Trophoblast cell (in vitro differentiated cells and primary cell): ENCODE results near the gene EGFR.

Experiments used
- DNase-seq, 2 donors: peaks; one replicate each; pipeline ENCODE4 v3.0.0-alpha.2; 2016
- H2AFZ ChIP-seq: 2 replicates; pipeline ENCODE4 v1.6.1; 2013; ENCODE audit warnings: low read length, moderate library complexity, mild to moderate bottlenecking; ENCODE audit not compliant: insufficient read depth, poor library complexity
- H2AK5ac ChIP-seq: 2 replicates; pipeline ENCODE4 v1.6.1; 2013; ENCODE audit warnings: mild to moderate bottlenecking, low read length
- H2BK120ac ChIP-seq: 2 replicates; pipeline ENCODE4 v1.6.1; 2013; ENCODE audit warnings: low read length, mild to moderate bottlenecking, moderate library complexity; ENCODE audit not compliant: insufficient read depth, poor library complexity
- H2BK12ac ChIP-seq: 2 replicates; pipeline ENCODE4 v1.6.1; 2013; ENCODE audit warnings: mild to moderate bottlenecking, low read length, moderate library complexity
- H2BK5ac ChIP-seq: 2 replicates; pipeline ENCODE4 v1.6.1; 2013; ENCODE audit warnings: low read length, low read depth, moderate library complexity, mild to moderate bottlenecking; ENCODE audit not compliant: poor library complexity
- H3K14ac ChIP-seq: 2 replicates; pipeline ENCODE4 v1.6.1; 2013; ENCODE audit warnings: mild to moderate bottlenecking, low read length
- H3K18ac ChIP-seq: 2 replicates; pipeline ENCODE4 v1.6.1; 2013; ENCODE audit warnings: mild to moderate bottlenecking, low read length
- H3K23ac ChIP-seq: 2 replicates; pipeline ENCODE4 v1.6.1; 2013; ENCODE audit warnings: low read length
- H3K27ac ChIP-seq: 2 replicates; pipeline ENCODE4 v1.5.1; 2013; ENCODE audit warnings: low read depth, mild to moderate bottlenecking, inconsistent platforms, low read length, moderate library complexity
- H3K27me3 ChIP-seq: 2 replicates; pipeline ENCODE4 v1.6.1; 2013; ENCODE audit warnings: inconsistent platforms, mild to moderate bottlenecking, low read length, moderate library complexity; ENCODE audit not compliant: insufficient read depth
- H3K36me3 ChIP-seq, 2 experiments: 1 replicate in 1 of 2; 2 replicates in 1 of 2; pipeline ENCODE4 v1.6.1; 2013; ENCODE audit warnings: low read length in 2 of 2, mild to moderate bottlenecking in 2 of 2, moderate library complexity in 1 of 2; ENCODE audit not compliant: insufficient read depth in 2 of 2, control insufficient read depth in 1 of 2
- H3K4ac ChIP-seq: 2 replicates; pipeline ENCODE4 v1.6.1; 2013; ENCODE audit warnings: low read depth, mild to moderate bottlenecking, low read length, moderate library complexity
- H3K4me1 ChIP-seq, 2 experiments: 1 replicate in 1 of 2; 2 replicates in 1 of 2; pipeline ENCODE4 v1.6.1; 2013; ENCODE audit warnings: low read length in 2 of 2, mild to moderate bottlenecking in 2 of 2, moderate library complexity in 1 of 2; ENCODE audit not compliant: insufficient read depth in 2 of 2, control insufficient read depth in 1 of 2
- H3K4me2 ChIP-seq: 2 replicates; pipeline ENCODE4 v1.6.1; 2013; ENCODE audit warnings: inconsistent platforms, mild to moderate bottlenecking, low read length, moderate library complexity
- H3K4me3 ChIP-seq: 2 replicates; pipeline ENCODE4 v1.5.1; 2013; ENCODE audit warnings: mild to moderate bottlenecking, low read depth, low read length, inconsistent platforms
- H3K79me1 ChIP-seq: one replicate; pipeline ENCODE4 v1.6.1; 2013; ENCODE audit warnings: low read length
- H3K79me2 ChIP-seq: 2 replicates; pipeline ENCODE4 v1.6.1; 2013; ENCODE audit warnings: low read length, mild to moderate bottlenecking; ENCODE audit not compliant: control insufficient read depth, insufficient read depth, poor library complexity
- H3K9ac ChIP-seq: 2 replicates; pipeline ENCODE4 v1.6.1; 2013; ENCODE audit warnings: mild to moderate bottlenecking, low read length
- H3K9me3 ChIP-seq: 2 replicates; pipeline ENCODE4 v1.6.1; 2013; ENCODE audit warnings: low read depth, mild to moderate bottlenecking, control low read depth, inconsistent platforms, low read length; ENCODE audit not compliant: insufficient read depth
- H4K12ac ChIP-seq: 2 replicates; pipeline ENCODE4 v1.6.1; 2013; ENCODE audit warnings: low read depth, mild to moderate bottlenecking, low read length, moderate library complexity
- H4K8ac ChIP-seq: 2 replicates; pipeline ENCODE4 v1.6.1; 2013; ENCODE audit warnings: low read depth, mild to moderate bottlenecking, low read length, moderate library complexity
- H4K91ac ChIP-seq: one replicate; pipeline ENCODE4 v1.6.1; 2013; ENCODE audit warnings: low read depth, mild to moderate bottlenecking, low read length, moderate library complexity
- WGBS: extraction: QIAGEN DNeasy Blood & Tissue Kit; methylation state at CpG from one replicate; pipeline ENCODE4 v1.1.7; 2013; ENCODE audit warnings: missing lambda C conversion rate; ENCODE audit not compliant: insufficient read length, insufficient coverage; ENCODE audit errors: extremely low coverage; 5-methylcytosine and 5-hydroxymethylcytosine counted together

The EGFR gene

GRCh38 chr7:55053651-55054571 lies 35.1 kb downstream of the EGFR start:
- no CpG with 5 or more reads among the region's 26 CpGs for WGBS
- Histone ChIP-seq H4K12ac (no peak overlapping the region), H3K27me3 (no peaks in the 10 kb centered on the region), H3K36me3 (no peaks in the 10 kb centered on the region), H3K79me2 (no peaks in the 10 kb centered on the region), H2BK12ac (peak overlapping the region; percentile 12), H2BK120ac (peak overlapping the region; percentile 4), H3K9ac (no peak overlapping the region), H3K14ac (peak overlapping the region; percentile 55), H3K27ac (peak overlapping the region; percentile 20), H2BK5ac (peak overlapping the region; percentile 36), H3K18ac (peak overlapping the region; percentile 29), H2AK5ac (no peak overlapping the region), H4K91ac (peak overlapping the region; percentile 15), H3K79me1 (peaks cover 17% of the 10 kb centered on the region), H3K4me2 (no peak overlapping the region), H2AFZ (no peak overlapping the region), H3K4me1 (peaks cover 16 to 21% of the 10 kb centered on the region in 2 experiments), H4K8ac (peak overlapping the region; percentile 42), H3K4me3 (no peak overlapping the region), H3K23ac (no peak overlapping the region), H3K9me3 (peaks cover 4% of the 10 kb centered on the region), H3K4ac (no peak overlapping the region)
- peak; percentile 87 to 95 for DNase-seq

GRCh38 chr7:55054758-55055157 lies 35.9 kb downstream of the EGFR start:
- Histone ChIP-seq H3K27me3 (no peaks in the 10 kb centered on the region), H4K91ac (no peak overlapping the region), H2AK5ac (no peak overlapping the region), H3K4ac (no peak overlapping the region), H3K18ac (peak overlapping the region; percentile 3), H3K36me3 (no peaks in the 10 kb centered on the region), H4K8ac (no peak overlapping the region), H3K9me3 (peaks cover 4% of the 10 kb centered on the region), H3K14ac (no peak overlapping the region), H2BK12ac (no peak overlapping the region), H3K27ac (peak overlapping the region; percentile 6), H3K4me3 (peak overlapping the region; percentile 36), H3K9ac (peak overlapping the region; percentile 14), H3K4me1 (peaks cover 16 to 21% of the 10 kb centered on the region in 2 experiments), H3K79me2 (no peaks in the 10 kb centered on the region), H2AFZ (no peak overlapping the region), H4K12ac (no peak overlapping the region), H2BK5ac (no peak overlapping the region), H3K4me2 (no peak overlapping the region), H3K79me1 (peaks cover 17% of the 10 kb centered on the region), H2BK120ac (no peak overlapping the region), H3K23ac (no peak overlapping the region)
- WGBS, result no CpG with 5 or more reads among the region's 9 CpGs
- DNase-seq, result no peak

- H3K23ac ChIP-seq, result no peak overlapping the region
- H4K12ac ChIP-seq, result no peak overlapping the region
- peaks cover 4% of the 10 kb centered on the region for H3K9me3 ChIP-seq
- no peak overlapping the region for H2AFZ ChIP-seq
- peaks cover 16 to 21% of the 10 kb centered on the region in 2 experiments for H3K4me1 ChIP-seq
- H3K4me3 ChIP-seq, result no peak overlapping the region
- no CpG with 5 or more reads among the region's 7 CpGs for WGBS
- DNase-seq, result peak in 1 of 2 donors; percentile 41
- no peaks in the 10 kb centered on the region for H3K79me2 ChIP-seq
- no peak overlapping the region for H2BK12ac ChIP-seq
- no peak overlapping the region for H4K91ac ChIP-seq
- H2AK5ac ChIP-seq, result no peak overlapping the region
- no peak overlapping the region for H3K18ac ChIP-seq
- H2BK120ac ChIP-seq, result no peak overlapping the region
- H3K4me2 ChIP-seq, result no peak overlapping the region
- no peaks in the 10 kb centered on the region for H3K27me3 ChIP-seq
- no peak overlapping the region for H3K9ac ChIP-seq
- no peak overlapping the region for H3K14ac ChIP-seq
- H3K27ac ChIP-seq, result no peak overlapping the region
- H2BK5ac ChIP-seq, result no peak overlapping the region
- no peaks in the 10 kb centered on the region for H3K36me3 ChIP-seq
- no peak overlapping the region for H4K8ac ChIP-seq
- H3K79me1 ChIP-seq, result peaks cover 17% of the 10 kb centered on the region
- H3K4ac ChIP-seq, result no peak overlapping the region
These were observed 36.7 kb downstream of the EGFR start for GRCh38 chr7:55055479-55055878.

- Histone ChIP-seq H2BK12ac (no peak overlapping the region), H2BK120ac (no peak overlapping the region), H3K9me3 (peaks cover 4% of the 10 kb centered on the region), H3K4me3 (no peak overlapping the region), H4K12ac (no peak overlapping the region), H3K79me2 (no peaks in the 10 kb centered on the region), H3K18ac (no peak overlapping the region), H2AK5ac (no peak overlapping the region), H3K9ac (no peak overlapping the region), H4K91ac (no peak overlapping the region), H2BK5ac (no peak overlapping the region), H3K36me3 (no peaks in the 10 kb centered on the region), H3K14ac (no peak overlapping the region), H3K27me3 (no peaks in the 10 kb centered on the region), H3K4ac (no peak overlapping the region), H4K8ac (no peak overlapping the region), H3K4me1 (peaks cover 16 to 21% of the 10 kb centered on the region in 2 experiments), H2AFZ (no peak overlapping the region), H3K23ac (no peak overlapping the region), H3K4me2 (no peak overlapping the region), H3K27ac (no peak overlapping the region), H3K79me1 (peaks cover 17% of the 10 kb centered on the region)
- WGBS, result no CpG with 5 or more reads among the region's 1 CpG
- peak; percentile 58 to 85 for DNase-seq
These were observed 37.3 kb downstream of the EGFR start for GRCh38 chr7:55056068-55056467.
